HepG2 (cell line): Measurements from ENCODE around the gene EWSR1. TPM values are rescaled to one million over a fixed set of nuclear protein-coding genes. Genes with fewer than 3 reads are reported as not detected.

Source experiments
- BORCS8-MEF2B ChIP-seq: sonication (generic); formaldehyde crosslinking; IDR thresholded peaks from 2 replicates; pipeline ENCODE4 v1.8.0; 2022; ENCODE audit warnings: mild to moderate bottlenecking, missing genetic modification reagents
- EZH2 ChIP-seq: conservative IDR thresholded peaks from 2 replicates; pipeline ENCODE4 v1.6.1; 2012; ENCODE audit warnings: mild to moderate bottlenecking, low read depth, low read length, moderate library complexity
- FOXP1 ChIP-seq, 2 experiments: fragments of 450-650 bp in 1 of 2; IDR thresholded peaks; 2 replicates each; pipeline ENCODE4 v1.6.1; 2017 to 2018; ENCODE audit warnings: antibody characterized with exemption in 1 of 2
- HOXA3 ChIP-seq: sonication (generic); formaldehyde crosslinking; IDR thresholded peaks from 2 replicates; pipeline ENCODE4 v1.5.0; 2020; ENCODE audit warnings: missing genetic modification reagents
- KAT7 ChIP-seq: IDR thresholded peaks from 2 replicates; pipeline ENCODE4 v1.6.1; 2018; ENCODE audit warnings: borderline replicate concordance, missing compliant biosample characterization
- KDM4B ChIP-seq: sonication (generic); formaldehyde crosslinking; IDR thresholded peaks from 2 replicates; pipeline ENCODE4 v1.4.0; 2020; ENCODE audit warnings: missing genetic modification reagents
- MBD4 ChIP-seq: IDR thresholded peaks from 2 replicates; pipeline ENCODE4 v1.6.1; 2012; ENCODE audit warnings: low read length, inconsistent platforms, borderline replicate concordance
- NFE2L1 ChIP-seq: sonication (generic); formaldehyde crosslinking; IDR thresholded peaks from 2 replicates; pipeline ENCODE4 v1.4.0; 2020; ENCODE audit warnings: missing genetic modification reagents, mild to moderate bottlenecking, borderline replicate concordance
- PAF1 ChIP-seq: IDR thresholded peaks from 2 replicates; pipeline ENCODE4 v1.6.1; 2016; ENCODE audit warnings: missing genetic modification reagents, missing compliant biosample characterization
- PLRG1 ChIP-seq: fragments of 450-650 bp; conservative IDR thresholded peaks from 2 replicates; pipeline ENCODE4 v1.6.1; 2016
- PRPF4 ChIP-seq: fragments of 200-400 bp; formaldehyde crosslinking; IDR thresholded peaks from 2 replicates; pipeline ENCODE4 v1.6.1; 2016; ENCODE audit warnings: low read length, low read depth; ENCODE audit not compliant: poor library complexity, severe bottlenecking
- PTBP1 ChIP-seq: fragments of 200-400 bp; formaldehyde crosslinking; IDR thresholded peaks from 2 replicates; pipeline ENCODE4 v1.6.1; 2018; ENCODE audit warnings: low read length, low read depth; ENCODE audit not compliant: poor library complexity, severe bottlenecking
- SCMH1 ChIP-seq: sonication (generic); formaldehyde crosslinking; IDR thresholded peaks from 2 replicates; pipeline ENCODE4 v1.9.0; 2021; ENCODE audit warnings: missing genetic modification reagents, mild to moderate bottlenecking, borderline replicate concordance
- SIN3A ChIP-seq: IDR thresholded peaks from 2 replicates; pipeline ENCODE4 v1.6.1; 2011; ENCODE audit warnings: low read depth, mild to moderate bottlenecking, control low read depth, low read length, borderline replicate concordance
- SNAPC2 ChIP-seq: sonication (generic); formaldehyde crosslinking; IDR thresholded peaks from 2 replicates; pipeline ENCODE4 v1.8.1; 2022; ENCODE audit warnings: mild to moderate bottlenecking, missing genetic modification reagents
- SRY ChIP-seq: sonication (generic); formaldehyde crosslinking; IDR thresholded peaks from 2 replicates; pipeline ENCODE4 v1.8.0; 2022; ENCODE audit warnings: mild to moderate bottlenecking, missing genetic modification reagents
- TCF7 ChIP-seq: sonication (generic); IDR thresholded peaks from 2 replicates; pipeline ENCODE4 v1.6.1; 2016; ENCODE audit warnings: antibody characterized with exemption, low read depth
- YEATS2 ChIP-seq: sonication (generic); formaldehyde crosslinking; IDR thresholded peaks from 2 replicates; pipeline ENCODE4 v1.4.0; 2020; ENCODE audit warnings: missing genetic modification reagents, borderline replicate concordance
- ZNF17 ChIP-seq: sonication (generic); formaldehyde crosslinking; IDR thresholded peaks from 2 replicates; pipeline ENCODE4 v1.5.0; 2020; ENCODE audit warnings: mild to moderate bottlenecking, missing genetic modification reagents
- ZNF432 ChIP-seq: sonication (generic); formaldehyde crosslinking; IDR thresholded peaks from 2 replicates; pipeline ENCODE4 v1.5.0; 2020; ENCODE audit warnings: missing genetic modification reagents, mild to moderate bottlenecking, borderline replicate concordance
- ZNF530 ChIP-seq: sonication (generic); formaldehyde crosslinking; IDR thresholded peaks from 2 replicates; pipeline ENCODE4 v1.5.0; 2020; ENCODE audit warnings: low read depth, mild to moderate bottlenecking, missing genetic modification reagents
- ZNF546 ChIP-seq: sonication (generic); formaldehyde crosslinking; conservative IDR thresholded peaks from 2 replicates; pipeline ENCODE4 v1.8.1; 2023; ENCODE audit warnings: mild to moderate bottlenecking, missing genetic modification reagents
- ZNF567 ChIP-seq: sonication (generic); formaldehyde crosslinking; IDR thresholded peaks from 2 replicates; pipeline ENCODE4 v1.8.1; 2023; ENCODE audit warnings: mild to moderate bottlenecking, missing genetic modification reagents, borderline replicate concordance
- ZNF660 ChIP-seq: sonication (generic); formaldehyde crosslinking; IDR thresholded peaks from 2 replicates; pipeline ENCODE4 v1.5.1; 2020; ENCODE audit warnings: mild to moderate bottlenecking, low read depth, missing genetic modification reagents, borderline replicate concordance
- ZNF7 ChIP-seq: IDR thresholded peaks from 2 replicates; pipeline ENCODE4 v1.6.1; 2016; ENCODE audit warnings: missing biosample characterization, missing genetic modification reagents
- ZNF747 ChIP-seq: sonication (generic); formaldehyde crosslinking; IDR thresholded peaks from 2 replicates; pipeline ENCODE4 v1.8.1; 2023; ENCODE audit warnings: missing genetic modification reagents, mild to moderate bottlenecking, borderline replicate concordance
- ZNF749 ChIP-seq: sonication (generic); formaldehyde crosslinking; IDR thresholded peaks from 2 replicates; pipeline ENCODE4 v1.8.0; 2022; ENCODE audit warnings: mild to moderate bottlenecking, missing genetic modification reagents, moderate library complexity, borderline replicate concordance
- ZSCAN30 ChIP-seq: sonication (generic); formaldehyde crosslinking; IDR thresholded peaks from 2 replicates; pipeline ENCODE4 v1.5.0; 2020; ENCODE audit warnings: mild to moderate bottlenecking, missing genetic modification reagents
- polyA plus RNA-seq, 8 experiments: library from polyadenylated mRNA; depleted of rRNA in 3 of 8; stranded (reverse) in 7 of 8; unstranded in 1 of 8; fragments of >200 nt; fragmentation: Illumina TruSeq in 4 of 8; extraction: Trizol in 4 of 8; gene quantifications; 2 replicates each; pipeline versions ENCODE4 v1.2.1 to v1.2.3, GENCODE V29; 2011 to 2016; ENCODE audit warnings: low read depth in 4 of 8, missing spikeins in 1 of 8, mixed read lengths in 1 of 8; ENCODE audit not compliant: insufficient read depth in 1 of 8
- total RNA-seq, 5 experiments: library from RNA; depleted of rRNA; stranded (reverse); fragments of >200 nt; fragmentation: Illumina TruSeq; extraction: Trizol; gene quantifications; 2 replicates each; pipeline ENCODE4 v1.2.3, GENCODE V29; 2016; ENCODE audit warnings: low read depth in 1 of 5
- TF ChIP-seq, protein P1 (sequence below): sonication (generic); formaldehyde crosslinking; IDR thresholded peaks from 2 replicates; pipeline ENCODE4 v1.4.0; 2020; ENCODE audit warnings: missing genetic modification reagents
- TF ChIP-seq, protein P2 (sequence below): sonication (generic); formaldehyde crosslinking; IDR thresholded peaks from 2 replicates; pipeline ENCODE4 v1.8.1; 2023; ENCODE audit warnings: mild to moderate bottlenecking, moderate library complexity, missing genetic modification reagents

Gene EWSR1
- total and polyA plus RNA-seq, 2 of the 13 experiments (the other 11 are each of a cell fraction or from before 2014, with no cell fraction given): 211 to 326 TPM

DNA sequence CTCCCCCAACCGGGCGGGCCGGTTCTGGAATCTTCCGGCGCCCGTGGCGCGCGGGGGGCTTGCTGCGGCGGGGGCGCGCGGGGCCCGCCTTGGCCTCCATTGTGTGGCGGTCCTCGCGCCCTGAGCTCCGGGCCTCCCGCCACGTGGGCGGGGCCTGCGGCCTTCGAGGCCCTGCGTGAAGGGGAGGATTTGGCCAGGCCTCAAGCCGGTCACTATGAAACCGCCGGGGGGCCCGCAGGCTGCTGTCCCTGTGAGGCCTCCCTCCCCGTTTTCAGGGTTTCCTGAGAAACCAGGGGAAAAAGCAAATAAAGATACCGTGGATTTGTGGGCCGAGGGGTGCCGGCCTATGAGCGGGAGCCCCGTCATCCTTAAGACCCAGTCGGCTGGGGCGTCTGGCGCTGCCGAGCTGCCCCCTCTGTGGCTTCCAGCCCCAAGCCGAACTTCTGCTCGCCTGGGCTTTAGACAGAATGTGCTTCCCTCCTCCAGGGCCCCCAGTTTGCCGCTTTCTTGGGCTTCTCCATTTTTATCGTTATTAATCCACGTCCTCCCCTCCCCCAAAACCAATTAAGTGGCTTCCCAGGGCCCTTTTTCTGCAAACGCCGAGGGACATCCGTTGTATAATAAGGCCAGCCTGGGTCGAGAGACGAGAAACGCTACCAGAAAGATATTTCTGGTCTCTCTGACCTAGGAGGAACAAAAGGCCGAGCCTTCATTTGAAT is 602 bp downstream of the EWSR1 start (continued):
- TF ChIP-seq ZNF7 (CRISPR knock-in tag): no peak
- TF ChIP-seq ZNF747 (CRISPR knock-in tag): peak; percentile 29; the same call in 1 of the 2 replicates
- peak; percentile 64; the same call in 1 of the 2 replicates for TF ChIP-seq ZNF749 (CRISPR knock-in tag)
- TF ChIP-seq ZNF546 (CRISPR knock-in tag): peak; percentile 76; the same call in 1 of the 2 replicates
- TF ChIP-seq PRPF4: no peak
- no peak for TF ChIP-seq NFE2L1 (CRISPR knock-in tag)
- TF ChIP-seq BORCS8-MEF2B: 0 out of 2 replicates have a peak, but pooled peaks have one; percentile 37
- TF ChIP-seq SRY (CRISPR knock-in tag): peak; percentile 85; the same call in 1 of the 2 replicates
- TF ChIP-seq ZNF567: no peak
- no peak for TF ChIP-seq PLRG1
- TF ChIP-seq SIN3A: no peak
- TF ChIP-seq, protein P1, sequence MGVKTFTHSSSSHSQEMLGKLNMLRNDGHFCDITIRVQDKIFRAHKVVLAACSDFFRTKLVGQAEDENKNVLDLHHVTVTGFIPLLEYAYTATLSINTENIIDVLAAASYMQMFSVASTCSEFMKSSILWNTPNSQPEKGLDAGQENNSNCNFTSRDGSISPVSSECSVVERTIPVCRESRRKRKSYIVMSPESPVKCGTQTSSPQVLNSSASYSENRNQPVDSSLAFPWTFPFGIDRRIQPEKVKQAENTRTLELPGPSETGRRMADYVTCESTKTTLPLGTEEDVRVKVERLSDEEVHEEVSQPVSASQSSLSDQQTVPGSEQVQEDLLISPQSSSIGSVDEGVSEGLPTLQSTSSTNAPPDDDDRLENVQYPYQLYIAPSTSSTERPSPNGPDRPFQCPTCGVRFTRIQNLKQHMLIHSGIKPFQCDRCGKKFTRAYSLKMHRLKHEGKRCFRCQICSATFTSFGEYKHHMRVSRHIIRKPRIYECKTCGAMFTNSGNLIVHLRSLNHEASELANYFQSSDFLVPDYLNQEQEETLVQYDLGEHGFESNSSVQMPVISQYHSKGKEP (CRISPR knock-in tag): no peak
- TF ChIP-seq HOXA3 (CRISPR knock-in tag): peak; percentile 63
- TF ChIP-seq ZNF660 (CRISPR knock-in tag): no peak
- TF ChIP-seq MBD4: no peak
- TF ChIP-seq FOXP1 (IDR thresholded peaks at IDR 0.05): no peak
- no peak for TF ChIP-seq FOXP1 (CRISPR knock-in tag; IDR thresholded peaks at IDR 0.05)
- no peak for TF ChIP-seq KDM4B (CRISPR knock-in tag)
- no peak; the same call in 1 of the 2 replicates for TF ChIP-seq KAT7 (CRISPR knock-in tag)
- TF ChIP-seq YEATS2 (CRISPR knock-in tag): no peak
- no peak for TF ChIP-seq TCF7
- 0 out of 2 replicates have a peak, but pooled peaks have one; percentile 48 for TF ChIP-seq ZNF530 (CRISPR knock-in tag)
- peak; percentile 92; the same call in 1 of the 2 replicates for TF ChIP-seq ZSCAN30 (CRISPR knock-in tag)
- no peak for TF ChIP-seq PAF1
- TF ChIP-seq SNAPC2 (CRISPR knock-in tag): no peak
- TF ChIP-seq ZNF432: 0 out of 2 replicates have a peak, but pooled peaks have one; percentile 30
- no peak for TF ChIP-seq ZNF17 (CRISPR knock-in tag)
- no peak for TF ChIP-seq SCMH1 (CRISPR knock-in tag)
- TF ChIP-seq EZH2: no peak
- TF ChIP-seq, protein P2, sequence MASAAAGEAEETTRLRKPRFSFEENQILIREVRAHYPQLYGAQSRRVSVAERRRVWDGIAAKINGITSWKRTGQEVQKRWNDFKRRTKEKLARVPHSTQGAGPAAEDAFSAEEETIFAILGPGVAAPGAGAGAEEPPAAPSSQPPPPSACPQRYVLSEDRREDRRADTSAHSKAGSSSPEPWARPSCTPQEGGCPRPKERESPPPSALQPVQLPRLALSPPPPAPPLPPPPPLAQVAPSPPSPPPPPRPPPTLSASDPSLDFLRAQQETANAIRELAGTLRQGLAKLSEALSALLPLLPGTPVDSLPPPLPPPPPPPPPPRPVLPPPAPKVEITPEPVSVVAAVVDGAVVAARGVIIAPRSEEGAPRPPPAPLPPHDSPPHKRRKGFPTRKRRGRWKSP (CRISPR knock-in tag): no peak; the same call in 1 of the 2 replicates
- TF ChIP-seq PTBP1: peak; percentile 14
